Astrocyte (in vitro differentiated cells and primary cell): Measurements from ENCODE around the gene DIDO1. TPM values are rescaled to one million over a fixed set of nuclear protein-coding genes. Genes with fewer than 3 reads are reported as not detected.

Experiments
- DNase-seq: peaks from one replicate; pipeline ENCODE4 v3.0.0-alpha.2; 2010; ENCODE audit warnings: low read depth
- FAIRE-seq: peaks from 2 replicates; lab custom pipeline; 2011; peaks lifted over from hg19 to GRCh38; lab: Jason Lieb, UNC
- H2AFZ ChIP-seq: 2 replicates; pipeline ENCODE4 v1.6.0; 2012; ENCODE audit warnings: low read depth, low read length, inconsistent platforms
- H3K27ac ChIP-seq: 2 replicates; pipeline ENCODE4 v1.5.1; 2011; ENCODE audit warnings: low read depth, low read length, inconsistent platforms
- H3K27me3 ChIP-seq: 2 replicates; pipeline ENCODE4 v1.6.0; 2011; ENCODE audit warnings: low read length, inconsistent platforms; ENCODE audit not compliant: insufficient read depth
- H3K36me3 ChIP-seq: 2 replicates; pipeline ENCODE4 v1.5.1; 2011; ENCODE audit warnings: low read length, inconsistent platforms; ENCODE audit not compliant: insufficient read depth
- H3K4me1 ChIP-seq: 2 replicates; pipeline ENCODE4 v1.5.1; 2011; ENCODE audit warnings: low read length, inconsistent platforms; ENCODE audit not compliant: insufficient read depth
- H3K4me2 ChIP-seq: 2 replicates; pipeline ENCODE4 v1.6.0; 2012; ENCODE audit warnings: low read length, inconsistent platforms
- H3K4me3 ChIP-seq: 2 replicates; pipeline ENCODE4 v1.5.1; 2011; ENCODE audit warnings: low read depth, mild to moderate bottlenecking, low read length, inconsistent platforms; ENCODE audit not compliant: insufficient read depth
- H3K79me2 ChIP-seq: 2 replicates; pipeline ENCODE4 v1.6.0; 2012; ENCODE audit warnings: mild to moderate bottlenecking, low read length, inconsistent platforms; ENCODE audit not compliant: insufficient read depth
- H3K9ac ChIP-seq: 2 replicates; pipeline ENCODE4 v1.6.0; 2012; ENCODE audit warnings: mild to moderate bottlenecking, low read length, inconsistent platforms
- H3K9me3 ChIP-seq: 2 replicates; pipeline ENCODE4 v1.5.1; 2012; ENCODE audit warnings: low read depth, mild to moderate bottlenecking, low read length, inconsistent platforms; ENCODE audit not compliant: insufficient read depth
- H4K20me1 ChIP-seq: 2 replicates; pipeline ENCODE4 v1.6.0; 2012; ENCODE audit warnings: low read length, inconsistent platforms; ENCODE audit not compliant: insufficient read depth
- H3K27ac Mint-ChIP-seq: one replicate; pipeline ENCODE4 v1.8.0; 2021; ENCODE audit warnings: mild to moderate bottlenecking, mixed read lengths; ENCODE audit not compliant: unreplicated experiment
- H3K27me3 Mint-ChIP-seq: one replicate; pipeline ENCODE4 v1.8.0; 2021; ENCODE audit warnings: low read depth, mixed read lengths; ENCODE audit not compliant: unreplicated experiment
- H3K36me3 Mint-ChIP-seq: one replicate; pipeline ENCODE4 v1.8.0; 2021; ENCODE audit warnings: low read depth, mixed read lengths; ENCODE audit not compliant: unreplicated experiment
- H3K4me1 Mint-ChIP-seq: one replicate; pipeline ENCODE4 v1.8.0; 2021; ENCODE audit warnings: low read depth, mixed read lengths; ENCODE audit not compliant: unreplicated experiment
- H3K4me3 Mint-ChIP-seq: one replicate; pipeline ENCODE4 v1.8.0; 2021; ENCODE audit warnings: mild to moderate bottlenecking, moderate library complexity, mixed read lengths; ENCODE audit not compliant: unreplicated experiment
- H3K9me3 Mint-ChIP-seq: one replicate; pipeline ENCODE4 v1.8.0; 2021; ENCODE audit warnings: mild to moderate bottlenecking, mixed read lengths; ENCODE audit not compliant: unreplicated experiment
- CTCF ChIP-seq: IDR thresholded peaks from 2 replicates; pipeline ENCODE4 v1.5.1; 2011; ENCODE audit warnings: low read depth, mild to moderate bottlenecking, inconsistent platforms, low read length, moderate library complexity; ENCODE audit not compliant: insufficient read depth
- EZH2 ChIP-seq: IDR thresholded peaks from 2 replicates; pipeline ENCODE4 v1.6.1; 2012; ENCODE audit warnings: mild to moderate bottlenecking, low read length, inconsistent platforms; ENCODE audit not compliant: insufficient read depth
- total RNA-seq: library from RNA; stranded (reverse); gene quantifications from 2 replicates; pipeline ENCODE4 v1.2.1, GENCODE V29; 2021

DIDO1 gene
- total RNA-seq, 1 donor from 2014 or later: 39.0 TPM

- Histone ChIP-seq H3K4me1 (peaks cover 19% of the 10 kb centered on the region), H3K4me3 (no peak overlapping the region), H3K4me2 (no peak overlapping the region), H2AFZ (no peak overlapping the region), H3K9me3 (no peaks in the 10 kb centered on the region), H3K79me2 (no peaks in the 10 kb centered on the region), H4K20me1 (peaks cover 78% of the 10 kb centered on the region), H3K27ac (no peak overlapping the region), H3K9ac (no peak overlapping the region), H3K36me3 (peaks cover 53% of the 10 kb centered on the region), H3K27me3 (no peaks in the 10 kb centered on the region)
- H3K4me1 Mint-ChIP-seq: peaks cover 26% of the 10 kb centered on the region
- FAIRE-seq (no peak), DNase-seq (no peak)
- TF ChIP-seq EZH2 (no peak), CTCF (no peak)
- H3K27me3 Mint-ChIP-seq: no peaks in the 10 kb centered on the region
- H3K9me3 Mint-ChIP-seq: no peaks in the 10 kb centered on the region
- no peak overlapping the region for H3K27ac Mint-ChIP-seq
- H3K4me3 Mint-ChIP-seq: no peak overlapping the region
- H3K36me3 Mint-ChIP-seq: peaks cover 22% of the 10 kb centered on the region
Observed at GRCh38 chr20:62889871-62890270, 36.4 kb downstream of the DIDO1 start.

- peaks cover 81% of the 10 kb centered on the region for H4K20me1 ChIP-seq
- Mint-ChIP-seq H3K4me1 (peaks cover 26% of the 10 kb centered on the region), H3K4me3 (no peak overlapping the region), H3K9me3 (no peaks in the 10 kb centered on the region), H3K36me3 (peaks cover 22% of the 10 kb centered on the region), H3K27ac (no peak overlapping the region), H3K27me3 (no peaks in the 10 kb centered on the region)
- DNase-seq: no peak
- H3K79me2 ChIP-seq: no peaks in the 10 kb centered on the region
- no peak overlapping the region for H3K9ac ChIP-seq
- no peaks in the 10 kb centered on the region for H3K9me3 ChIP-seq
- no peak overlapping the region for H3K4me2 ChIP-seq
- H3K27ac ChIP-seq: no peak overlapping the region
- FAIRE-seq: no peak
- H2AFZ ChIP-seq: no peak overlapping the region
- H3K27me3 ChIP-seq: no peaks in the 10 kb centered on the region
- H3K4me1 ChIP-seq: peaks cover 19% of the 10 kb centered on the region
- peaks cover 48% of the 10 kb centered on the region for H3K36me3 ChIP-seq
- TF ChIP-seq EZH2 (no peak), CTCF (no peak)
- no peak overlapping the region for H3K4me3 ChIP-seq
Observed at GRCh38 chr20:62889411-62889810, 36.9 kb downstream of the DIDO1 start.

- peaks cover 44% of the 10 kb centered on the region for H3K36me3 ChIP-seq
- no peak for FAIRE-seq
- no peaks in the 10 kb centered on the region for H3K9me3 ChIP-seq
Observed at GRCh38 chr20:62888910-62889309, 37.4 kb downstream of the DIDO1 start.

More at GRCh38 chr20:62888910-62889309, 37.4 kb downstream of the DIDO1 start:
- Histone ChIP-seq H3K4me3 (no peak overlapping the region), H3K27me3 (no peaks in the 10 kb centered on the region), H3K4me1 (peaks cover 19% of the 10 kb centered on the region), H3K79me2 (no peaks in the 10 kb centered on the region), H3K4me2 (no peak overlapping the region), H2AFZ (no peak overlapping the region), H4K20me1 (peaks cover 77% of the 10 kb centered on the region), H3K27ac (no peak overlapping the region), H3K9ac (no peak overlapping the region)
- TF ChIP-seq EZH2 (no peak), CTCF (no peak)
- no peaks in the 10 kb centered on the region for H3K9me3 Mint-ChIP-seq
- H3K27me3 Mint-ChIP-seq: no peaks in the 10 kb centered on the region
- DNase-seq: no peak
- H3K4me1 Mint-ChIP-seq: peaks cover 26% of the 10 kb centered on the region
- H3K4me3 Mint-ChIP-seq: no peak overlapping the region
- peaks cover 22% of the 10 kb centered on the region for H3K36me3 Mint-ChIP-seq
- no peak overlapping the region for H3K27ac Mint-ChIP-seq
